GM12892 (cell line): ENCODE results near the gene BRD2.
A peak's percentile ranks its signal among the peaks of the same experiment; 100 is the strongest.

Source experiments
- DNase-seq: peaks from one replicate; pipeline ENCODE4 v3.0.0; 2011; ENCODE audit not compliant: insufficient read length
- FAIRE-seq: peaks from 2 replicates; lab custom pipeline; 2011; peaks lifted over from hg19 to GRCh38; lab: Jason Lieb, UNC
- POLR2A ChIP-seq: IDR thresholded peaks from 2 replicates; pipeline ENCODE4 v1.6.1; 2011; ENCODE audit warnings: low read depth, low read length, control low read depth
- POLR2AphosphoS5 ChIP-seq: IDR thresholded peaks from 2 replicates; pipeline ENCODE4 v1.6.1; 2011; ENCODE audit warnings: low read depth, low read length, control low read depth
- TAF1 ChIP-seq: IDR thresholded peaks from 2 replicates; pipeline ENCODE4 v1.6.1; 2011; ENCODE audit warnings: low read depth, mild to moderate bottlenecking, control low read depth, low read length, borderline replicate concordance

BRD2 gene

GRCh38 chr6:32950449-32950848 is 17.9 kb upstream of the BRD2 start:
- TF ChIP-seq POLR2AphosphoS5 (0 out of 2 replicates have a peak, but pooled peaks have one; percentile 18), TAF1 (no peak), POLR2A (no peak)
- DNase-seq, result no peak
- FAIRE-seq, result no peak

- FAIRE-seq (peak; percentile 100), DNase-seq (peak; percentile 63)
- TF ChIP-seq POLR2A, result peak; percentile 99
- peak; percentile 83 for TF ChIP-seq TAF1
- TF ChIP-seq POLR2AphosphoS5, result peak; percentile 99
Measured at GRCh38 chr6:32952817-32953739, 15.3 kb upstream of the BRD2 start, which contains the start of gene HLA-DMA. HLA-DMA (minus strand) TSS chr6:32953097; CDS start chr6:32953036, 61 bp downstream.

DNA sequence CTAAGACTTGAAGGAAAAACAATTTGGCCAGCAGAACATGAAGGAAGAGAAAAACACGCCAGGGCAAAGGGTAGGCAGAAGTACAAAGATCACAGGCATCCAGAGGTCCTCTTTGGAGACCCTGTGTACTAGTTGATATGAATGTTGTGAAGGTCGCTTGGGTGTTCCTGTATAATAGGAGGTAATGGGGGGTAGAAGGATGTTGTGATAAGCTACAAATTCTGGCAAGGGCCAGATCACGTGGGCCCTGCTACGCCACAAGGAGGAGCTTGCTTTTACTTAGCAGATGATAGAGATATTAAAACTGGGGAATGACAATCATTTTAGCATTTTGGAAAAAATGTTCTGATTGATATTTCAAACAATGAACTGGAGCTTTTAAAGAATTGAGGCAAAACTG is 14.6 kb upstream of the BRD2 start:
- FAIRE-seq, result peak; percentile 69

DNA sequence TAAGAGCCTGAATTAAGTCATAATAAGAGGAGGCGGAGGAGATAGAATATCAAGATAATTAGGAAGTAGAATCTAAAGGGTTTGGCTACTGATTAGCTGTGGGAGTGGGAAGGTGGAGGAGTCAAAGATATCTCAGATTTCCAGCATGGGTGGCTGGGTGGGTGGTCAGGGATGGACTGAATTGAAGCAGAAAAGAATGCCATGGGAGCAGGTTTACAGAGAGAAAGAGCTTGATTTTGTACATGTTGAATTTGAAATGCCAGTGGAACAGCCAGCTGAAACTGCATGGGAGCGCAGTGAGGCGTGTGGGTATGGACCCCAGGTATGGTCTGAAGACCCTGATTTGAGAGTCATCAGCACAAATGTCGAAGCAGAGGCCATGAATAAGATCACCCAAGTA is 14.1 kb upstream of the BRD2 start:
- FAIRE-seq (peak; percentile 17), DNase-seq (no peak)
- no peak for TF ChIP-seq POLR2AphosphoS5
- no peak for TF ChIP-seq TAF1
- TF ChIP-seq POLR2A, result no peak

More for the DNA sequence above, 14.6 kb upstream of the BRD2 start:
- no peak for DNase-seq
- no peak for TF ChIP-seq POLR2A

GRCh38 chr6:32954986-32955802 is 13.2 kb upstream of the BRD2 start:
- no peak for DNase-seq
- FAIRE-seq, result peak; percentile 76
- TF ChIP-seq POLR2AphosphoS5 (no peak), POLR2A (no peak), TAF1 (no peak)

- FAIRE-seq (peak; percentile 48), DNase-seq (no peak)
- TF ChIP-seq POLR2AphosphoS5, result no peak
- no peak for TF ChIP-seq TAF1
- TF ChIP-seq POLR2A, result no peak
Measured at GRCh38 chr6:32956176-32956575, 12.2 kb upstream of the BRD2 start.

- FAIRE-seq (no peak), DNase-seq (no peak)
- TF ChIP-seq POLR2AphosphoS5 (no peak), POLR2A (no peak), TAF1 (no peak)
Measured at GRCh38 chr6:32960563-32960962, 7.8 kb upstream of the BRD2 start.

GRCh38 chr6:32962213-32962826 is 6.1 kb upstream of the BRD2 start:
- TF ChIP-seq POLR2A (no peak), POLR2AphosphoS5 (no peak), TAF1 (no peak)
- FAIRE-seq (no peak), DNase-seq (no peak)

DNA sequence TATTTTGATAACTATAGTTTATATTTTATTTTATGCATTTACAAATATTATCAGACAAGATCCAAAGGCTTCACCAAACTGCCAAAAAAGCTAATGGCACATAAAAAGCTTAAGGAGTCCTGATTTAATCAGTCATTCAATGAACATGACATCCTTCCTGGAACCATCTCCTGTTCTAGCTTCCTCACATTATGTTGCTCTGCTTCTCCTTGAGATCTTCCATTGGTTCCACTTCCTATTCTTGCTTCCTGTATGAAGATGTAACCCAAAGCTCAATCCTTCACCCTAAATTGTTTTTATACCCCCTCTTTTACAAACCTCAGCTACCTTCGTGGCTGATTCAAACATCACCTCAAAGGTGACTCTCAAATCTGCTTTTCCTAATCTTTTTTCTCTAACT is 4.5 kb upstream of the BRD2 start:
- FAIRE-seq, result no peak
- DNase-seq, result no peak
- no peak for TF ChIP-seq TAF1
- TF ChIP-seq POLR2AphosphoS5, result no peak
- no peak for TF ChIP-seq POLR2A

DNA sequence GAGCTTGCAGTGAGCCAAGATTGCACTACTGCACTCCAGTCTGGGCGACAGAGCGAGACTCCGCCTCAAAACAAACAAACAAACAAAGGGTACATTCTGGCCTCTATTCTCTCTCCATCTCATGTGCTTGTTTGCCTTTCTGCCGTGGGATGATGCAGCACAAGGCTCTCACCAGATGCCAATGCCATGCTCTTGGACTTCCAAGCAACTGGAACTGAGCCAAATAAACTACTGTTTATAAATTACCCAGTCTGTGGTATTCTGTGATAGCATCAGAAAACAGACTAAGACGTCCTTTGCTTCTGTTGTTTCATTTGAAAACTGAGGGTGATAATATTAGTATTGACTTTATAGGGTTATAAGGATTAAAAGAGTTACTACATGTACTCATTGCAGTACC is 3.6 kb upstream of the BRD2 start:
- DNase-seq (no peak), FAIRE-seq (no peak)
- TF ChIP-seq TAF1, result no peak
- TF ChIP-seq POLR2AphosphoS5, result no peak
- no peak for TF ChIP-seq POLR2A

DNA sequence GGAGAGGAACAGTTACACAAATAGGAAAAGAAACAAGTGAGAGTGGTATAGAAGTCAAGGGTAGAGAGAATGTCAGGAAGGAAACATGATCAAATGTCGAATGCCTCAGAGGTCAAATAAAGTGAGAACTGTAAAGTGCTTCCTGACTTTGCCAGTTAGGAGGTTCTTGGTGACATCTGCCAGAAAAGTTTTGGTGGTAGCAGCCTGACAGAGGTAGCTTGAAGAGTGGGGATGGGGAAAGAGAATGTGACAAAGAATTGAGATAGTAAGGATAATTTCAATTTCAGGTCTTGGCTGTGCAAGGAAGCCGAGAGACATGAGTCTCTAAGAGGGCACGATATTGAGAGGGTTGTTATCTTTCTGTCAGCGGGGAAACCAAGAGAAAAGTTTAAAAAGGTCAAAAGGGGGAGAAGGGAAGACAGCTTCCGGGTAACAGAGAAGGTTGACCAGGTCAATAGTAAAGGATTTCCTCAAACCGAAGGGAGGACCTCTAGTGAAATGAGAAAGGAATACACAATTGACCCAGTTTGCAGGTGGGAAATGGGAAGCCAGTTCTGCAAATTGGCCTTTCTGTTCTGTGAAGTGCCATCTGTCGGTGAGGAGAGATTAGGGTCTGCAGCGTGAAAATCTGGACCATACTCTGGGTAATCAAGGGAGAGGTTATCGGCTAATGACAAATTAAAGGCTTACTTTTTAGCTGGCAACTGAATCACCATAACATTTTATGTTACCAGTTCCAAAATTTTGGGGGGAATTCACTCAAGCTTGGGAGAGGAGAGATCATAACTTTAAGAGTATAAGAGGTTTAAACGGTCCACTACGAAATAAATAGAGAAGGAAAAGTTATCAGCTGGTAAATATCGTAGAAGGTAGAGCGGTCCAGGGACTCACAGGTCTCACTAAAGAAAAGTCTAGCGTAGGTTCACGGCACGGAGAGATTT is 973 bp upstream of the BRD2 start:
- no peak for DNase-seq
- TF ChIP-seq POLR2AphosphoS5 (peak; percentile 53; the same call in 1 of the 2 replicates), POLR2A (no peak)
- FAIRE-seq, result peak; percentile 91
